PC-9 (cell line): Measurements from ENCODE around the gene LOXL4.

ENCODE experiments used
- EZH2 ChIP-seq: fragments of 200-600 bp; sonication (generic); IDR thresholded peaks from 2 replicates; pipeline ENCODE4 v1.8.0; 2017; ENCODE audit warnings: antibody characterized with exemption, low read depth
- TF ChIP-seq, protein P1 (sequence below): fragments of 200-600 bp; sonication (generic); conservative IDR thresholded peaks from 2 replicates; pipeline ENCODE4 v1.6.1; 2017; ENCODE audit warnings: mixed run types, antibody characterized with exemption, mild to moderate bottlenecking, moderate library complexity

DNA sequence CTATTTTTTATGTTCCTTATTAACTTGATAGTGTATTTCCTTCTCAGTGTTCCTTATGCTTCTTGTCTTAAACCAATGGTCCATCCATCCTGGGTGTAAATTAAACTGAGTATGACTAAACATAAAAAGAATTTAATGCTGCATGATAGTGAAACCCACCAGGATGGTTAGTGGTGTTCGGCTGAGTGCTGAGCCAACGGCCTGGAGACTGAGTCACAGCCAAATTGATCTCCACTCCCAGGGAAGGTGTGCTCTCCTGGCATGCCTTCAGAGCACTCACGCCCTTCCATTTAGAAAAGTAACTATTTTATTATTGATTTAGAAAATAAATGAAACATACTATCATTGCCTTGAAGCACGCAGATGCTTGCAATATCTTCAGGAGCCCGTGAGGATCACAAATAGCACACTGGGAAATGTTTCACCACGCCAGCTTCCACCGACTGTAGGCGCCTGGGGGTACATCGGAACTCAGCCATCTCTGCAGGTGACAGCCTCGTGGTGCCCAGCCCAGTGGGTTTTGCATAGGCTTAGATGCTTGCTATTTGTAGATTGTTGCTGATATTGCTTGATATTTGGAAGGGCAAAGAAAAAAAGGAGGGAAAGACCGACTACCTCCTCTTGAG lies 40.0 kb upstream of the LOXL4 start:
- TF ChIP-seq, protein P1, sequence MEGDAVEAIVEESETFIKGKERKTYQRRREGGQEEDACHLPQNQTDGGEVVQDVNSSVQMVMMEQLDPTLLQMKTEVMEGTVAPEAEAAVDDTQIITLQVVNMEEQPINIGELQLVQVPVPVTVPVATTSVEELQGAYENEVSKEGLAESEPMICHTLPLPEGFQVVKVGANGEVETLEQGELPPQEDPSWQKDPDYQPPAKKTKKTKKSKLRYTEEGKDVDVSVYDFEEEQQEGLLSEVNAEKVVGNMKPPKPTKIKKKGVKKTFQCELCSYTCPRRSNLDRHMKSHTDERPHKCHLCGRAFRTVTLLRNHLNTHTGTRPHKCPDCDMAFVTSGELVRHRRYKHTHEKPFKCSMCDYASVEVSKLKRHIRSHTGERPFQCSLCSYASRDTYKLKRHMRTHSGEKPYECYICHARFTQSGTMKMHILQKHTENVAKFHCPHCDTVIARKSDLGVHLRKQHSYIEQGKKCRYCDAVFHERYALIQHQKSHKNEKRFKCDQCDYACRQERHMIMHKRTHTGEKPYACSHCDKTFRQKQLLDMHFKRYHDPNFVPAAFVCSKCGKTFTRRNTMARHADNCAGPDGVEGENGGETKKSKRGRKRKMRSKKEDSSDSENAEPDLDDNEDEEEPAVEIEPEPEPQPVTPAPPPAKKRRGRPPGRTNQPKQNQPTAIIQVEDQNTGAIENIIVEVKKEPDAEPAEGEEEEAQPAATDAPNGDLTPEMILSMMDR: no peak
- TF ChIP-seq EZH2: no peak
